CD4-positive, alpha-beta T cell treated with Interleukin-10 for 1 hour (primary cell): ENCODE measurements around the gene MYL2.
A peak's percentile ranks its signal among the peaks of the same experiment; 100 is the strongest.
"Not testable (repeated sequence)": the region's sequence is repeated elsewhere in the genome, so short reads cannot be mapped to it uniquely, and the experiment has no call there.

Source experiments
- DNase-seq: peaks from one replicate; pipeline ENCODE4 v3.0.0-alpha.2; 2020

MYL2 gene, protein sequence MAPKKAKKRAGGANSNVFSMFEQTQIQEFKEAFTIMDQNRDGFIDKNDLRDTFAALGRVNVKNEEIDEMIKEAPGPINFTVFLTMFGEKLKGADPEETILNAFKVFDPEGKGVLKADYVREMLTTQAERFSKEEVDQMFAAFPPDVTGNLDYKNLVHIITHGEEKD

DNA sequence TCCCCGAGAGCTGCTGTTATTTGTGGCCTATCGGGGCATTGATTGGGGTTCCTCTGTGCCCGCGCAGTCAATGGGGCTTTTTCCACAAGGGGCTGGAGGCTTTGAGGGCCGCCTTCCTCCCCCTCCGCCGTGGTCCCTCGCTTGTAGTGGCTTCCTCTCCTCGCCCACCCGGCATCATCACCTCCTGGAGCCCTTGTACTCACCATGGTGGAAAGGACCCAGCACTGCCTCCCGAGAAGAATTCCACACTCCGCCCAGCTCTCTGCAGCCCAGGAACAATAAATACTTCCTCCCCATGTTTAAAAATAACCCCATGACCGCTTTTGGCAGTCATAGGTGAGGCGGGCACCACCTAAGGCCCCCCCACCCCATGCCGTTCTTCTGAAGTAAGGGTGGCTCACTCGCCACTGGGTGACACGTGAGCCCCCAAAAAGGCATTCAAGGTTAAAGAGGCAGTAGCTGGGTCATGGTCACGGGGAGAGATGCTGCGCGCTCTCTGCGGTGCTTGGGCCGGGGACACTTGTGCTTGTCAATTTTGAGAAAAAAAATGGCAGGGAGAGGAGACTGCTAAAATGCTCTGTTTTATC, at the start of gene MYL2:
TSS of gene MYL2 (minus strand) at position 256 of the 587 bp plus-strand sequence. CDS start at position 206, 50 bp downstream.
- no peak for DNase-seq

GRCh38 chr12:110966081-110966760, 45.8 kb upstream of the MYL2 start:
- DNase-seq: no peak

GRCh38 chr12:110965574-110965973, 45.2 kb upstream of the MYL2 start:
- no peak for DNase-seq

GRCh38 chr12:110960795-110961194, 40.4 kb upstream of the MYL2 start:
- no peak for DNase-seq

- DNase-seq: no peak
Observed at GRCh38 chr12:110957652-110958051, 37.3 kb upstream of the MYL2 start.

GRCh38 chr12:110957159-110957558, 36.8 kb upstream of the MYL2 start:
- no peak for DNase-seq

DNA sequence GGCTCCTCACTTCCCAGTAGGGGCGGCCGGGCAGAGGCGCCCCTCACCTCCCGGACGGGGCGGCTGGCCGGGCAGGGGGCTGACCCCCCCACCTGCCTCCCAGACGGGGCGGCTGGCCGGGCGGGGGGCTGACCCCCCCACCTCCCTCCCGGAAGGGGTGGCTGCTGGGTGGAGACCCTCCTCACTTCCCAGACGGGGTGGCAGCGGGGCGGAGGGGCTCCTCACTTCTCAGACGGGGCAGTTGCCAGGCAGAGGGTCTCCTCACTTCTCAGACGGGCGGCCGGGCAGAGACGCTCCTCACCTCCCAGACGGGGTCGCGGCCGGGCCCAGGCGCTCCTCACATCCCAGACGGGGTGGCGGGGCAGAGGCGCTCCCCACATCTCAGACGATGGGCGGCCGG, 30.5 kb upstream of the MYL2 start:
- not testable (repeated sequence) for DNase-seq

DNA sequence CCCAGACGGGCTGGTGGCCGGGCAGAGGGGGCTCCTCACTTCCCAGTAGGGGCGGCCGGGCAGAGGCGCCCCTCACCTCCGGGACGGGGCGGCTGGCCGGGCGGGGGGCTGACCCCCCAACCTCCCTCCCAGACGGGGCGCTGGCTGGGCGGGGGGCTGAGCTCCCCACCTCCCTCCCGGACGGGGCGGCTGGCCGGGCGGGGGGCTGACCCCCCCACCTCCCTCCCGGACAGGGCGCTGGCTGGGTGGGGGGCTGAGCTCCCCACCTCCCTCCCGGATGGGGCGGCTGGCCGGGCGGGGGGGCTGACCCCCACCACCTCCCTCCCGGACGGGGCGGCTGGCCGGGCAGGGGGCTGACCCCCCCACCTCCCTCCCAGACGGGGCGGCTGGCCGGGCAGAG, 30.1 kb upstream of the MYL2 start:
- DNase-seq: not testable (repeated sequence)

DNA sequence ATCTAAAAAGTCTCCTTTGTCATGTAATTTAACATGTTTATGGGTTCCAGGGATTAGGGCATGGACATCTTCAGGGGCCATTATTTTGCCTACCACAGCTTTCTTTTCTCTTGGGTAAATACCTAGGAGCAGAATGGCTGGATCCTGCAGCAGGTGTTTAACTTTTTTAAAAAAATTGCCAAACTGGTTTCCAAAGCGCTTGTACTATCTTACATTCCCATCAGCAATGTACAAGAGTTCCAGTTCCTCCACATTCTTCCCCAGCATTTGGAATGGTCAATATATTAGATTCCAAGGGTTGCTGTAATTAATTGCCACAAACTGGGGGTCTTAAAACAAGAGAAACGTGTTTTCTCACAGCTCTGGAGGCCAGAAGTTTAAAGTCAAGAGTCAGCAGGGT, 27.7 kb upstream of the MYL2 start:
- DNase-seq: no peak

DNA sequence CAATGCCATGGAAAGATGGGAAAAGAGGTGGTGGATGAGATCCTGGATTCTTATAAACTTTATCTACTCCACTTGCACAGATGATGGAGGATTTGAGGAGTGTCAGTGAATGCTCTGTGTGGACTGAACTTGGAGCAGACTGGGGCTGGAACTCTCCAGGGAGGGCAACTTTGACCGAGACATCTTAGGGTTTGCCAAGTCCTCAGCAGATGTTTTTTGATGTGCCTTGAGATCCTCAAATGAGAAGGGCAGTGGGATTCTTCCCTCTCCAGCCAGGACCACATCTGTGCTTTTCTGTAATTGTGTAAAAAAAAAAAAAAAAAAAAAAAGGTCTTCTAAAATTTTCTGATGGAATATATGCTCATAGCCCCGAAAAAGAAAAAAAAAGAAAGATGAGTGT, 23.0 kb upstream of the MYL2 start:
- no peak for DNase-seq

DNA sequence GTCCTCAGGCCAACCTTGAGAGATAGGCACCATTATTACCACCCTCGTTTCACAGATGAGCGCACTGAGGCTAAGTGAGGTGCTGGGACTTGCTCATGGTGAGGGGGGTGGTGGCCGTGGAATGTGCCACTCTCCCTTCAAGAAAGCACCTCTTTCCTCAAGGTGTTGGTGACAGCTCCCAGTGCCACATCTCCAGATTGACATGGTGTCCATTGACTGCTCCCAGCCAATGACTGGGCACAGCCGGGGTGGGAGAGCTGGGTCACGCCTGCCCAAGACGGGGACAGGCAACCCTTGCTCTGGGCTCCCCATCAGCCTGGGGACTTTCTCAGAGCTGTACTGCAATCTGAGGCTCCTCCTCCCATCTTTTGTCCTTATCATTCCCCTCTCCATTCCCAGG, 21.0 kb upstream of the MYL2 start:
- no peak for DNase-seq

GRCh38 chr12:110940933-110941332, 20.6 kb upstream of the MYL2 start:
- DNase-seq: no peak

GRCh38 chr12:110940296-110940695, 19.9 kb upstream of the MYL2 start:
- no peak for DNase-seq

GRCh38 chr12:110937104-110937641, 16.8 kb upstream of the MYL2 start:
- peak; percentile 49 for DNase-seq

GRCh38 chr12:110936367-110937103, 16.2 kb upstream of the MYL2 start:
- DNase-seq: no peak

GRCh38 chr12:110935588-110935987, 15.2 kb upstream of the MYL2 start:
- DNase-seq: no peak

- DNase-seq: no peak
Observed at GRCh38 chr12:110934093-110934852, 13.9 kb upstream of the MYL2 start.

GRCh38 chr12:110933326-110933974, 13.1 kb upstream of the MYL2 start:
- no peak for DNase-seq

GRCh38 chr12:110932046-110932445, 11.7 kb upstream of the MYL2 start:
- no peak for DNase-seq

DNA sequence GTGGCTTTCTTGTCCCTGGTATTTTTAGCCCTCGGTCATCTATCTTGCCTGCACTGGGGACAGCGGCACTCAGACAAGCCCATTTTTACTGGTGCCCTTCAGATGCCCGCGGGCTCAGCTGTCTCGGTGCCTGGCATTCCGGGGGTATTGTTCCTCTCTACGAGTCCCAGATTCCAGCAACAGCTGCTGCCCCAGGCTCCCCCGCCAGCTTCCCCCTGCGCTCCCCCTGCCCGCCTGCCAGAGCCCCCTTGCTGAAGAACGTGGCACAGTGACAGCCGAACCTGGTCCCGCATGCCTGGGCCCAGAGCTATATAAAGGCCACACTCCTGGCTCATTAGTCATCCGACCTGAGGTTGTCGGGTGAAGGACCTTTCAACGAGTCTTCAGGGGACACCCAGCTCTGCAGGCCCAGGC, 10.9 kb upstream of the MYL2 start:
- no peak for DNase-seq

GRCh38 chr12:110930348-110931314, 10.3 kb upstream of the MYL2 start:
- no peak for DNase-seq
